HuH-7 (cell line): ENCODE measurements around the gene UBE2I.
A peak's percentile ranks its signal among the peaks of the same experiment; 100 is the strongest.
"Not testable (repeated sequence)": the region's sequence is repeated elsewhere in the genome, so short reads cannot be mapped to it uniquely, and the experiment has no call there.

Experiments used
- DNase-seq: peaks from one replicate; pipeline ENCODE4 v3.0.0; 2011; ENCODE audit warnings: low spot score

Gene UBE2I

DNA sequence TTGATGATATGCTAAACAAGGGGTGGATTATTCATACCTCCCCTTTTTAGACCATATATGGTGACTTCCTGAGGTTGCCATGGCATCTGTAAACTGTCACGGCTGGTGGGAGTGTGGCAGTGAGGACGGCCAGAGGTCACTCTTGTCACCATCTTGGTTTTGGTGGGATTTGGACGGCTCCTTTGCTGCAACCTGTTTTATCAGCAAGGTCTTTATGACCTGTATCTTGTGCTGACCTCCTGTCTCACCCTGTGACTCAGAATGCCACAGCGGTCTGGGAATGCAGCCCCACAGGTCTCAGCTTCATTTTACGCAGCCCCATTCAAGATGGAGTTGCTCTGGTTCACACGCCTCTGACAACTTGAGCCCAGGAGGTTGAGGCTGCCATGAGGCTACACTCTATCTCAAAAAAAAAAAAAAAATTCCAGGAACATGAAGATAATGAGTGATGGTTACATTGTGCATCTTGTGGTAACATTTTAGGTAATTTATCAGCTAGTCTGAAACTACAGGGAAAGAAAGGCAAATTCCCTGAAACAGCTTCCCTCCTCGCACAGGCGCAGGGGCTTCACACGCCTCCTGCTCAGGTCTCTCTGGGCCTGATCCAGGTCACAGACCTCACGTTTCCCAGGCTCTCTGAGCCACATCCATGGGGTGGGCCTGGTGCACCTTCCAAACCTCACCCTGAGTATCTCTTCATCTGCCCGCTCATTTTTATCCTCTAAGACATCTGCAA, 15.3 kb upstream of the UBE2I start:
- DNase-seq: no peak

DNA sequence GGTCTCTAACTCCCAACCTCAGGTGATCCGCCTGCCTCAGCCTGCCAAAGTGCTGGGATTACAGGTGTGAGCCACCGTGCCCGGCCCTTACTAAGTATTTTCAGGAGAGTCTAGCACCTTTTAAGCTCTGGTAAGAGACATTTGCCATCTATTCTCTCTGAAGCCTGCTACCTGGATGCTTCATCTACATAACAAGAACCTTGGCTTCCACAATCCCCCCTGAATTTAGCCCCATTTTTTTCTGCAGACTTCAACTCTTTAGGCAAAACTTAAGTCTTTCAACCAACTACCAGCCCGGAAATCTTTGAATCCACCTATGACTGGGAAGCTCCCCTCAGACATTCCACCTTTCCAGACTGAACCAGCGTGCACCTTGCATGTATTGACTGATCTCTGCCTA, 14.0 kb upstream of the UBE2I start:
- no peak for DNase-seq

DNA sequence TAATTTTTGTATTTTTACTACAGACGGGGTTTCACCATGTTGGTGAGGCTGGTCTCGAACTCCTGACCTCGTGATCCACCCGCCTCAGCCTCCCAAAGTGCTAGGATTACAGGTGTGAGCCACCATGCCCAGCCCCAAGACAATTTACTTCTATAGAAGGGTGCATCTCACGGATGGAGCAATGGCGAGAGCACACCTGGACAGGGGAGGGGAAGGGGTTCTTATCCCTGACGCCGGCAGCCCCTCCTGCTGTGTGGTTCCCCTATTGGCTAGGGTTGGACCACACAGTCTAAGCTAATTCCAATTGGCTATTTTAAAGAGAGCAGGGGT, 12.8 kb upstream of the UBE2I start:
- DNase-seq: not testable (repeated sequence)

DNA sequence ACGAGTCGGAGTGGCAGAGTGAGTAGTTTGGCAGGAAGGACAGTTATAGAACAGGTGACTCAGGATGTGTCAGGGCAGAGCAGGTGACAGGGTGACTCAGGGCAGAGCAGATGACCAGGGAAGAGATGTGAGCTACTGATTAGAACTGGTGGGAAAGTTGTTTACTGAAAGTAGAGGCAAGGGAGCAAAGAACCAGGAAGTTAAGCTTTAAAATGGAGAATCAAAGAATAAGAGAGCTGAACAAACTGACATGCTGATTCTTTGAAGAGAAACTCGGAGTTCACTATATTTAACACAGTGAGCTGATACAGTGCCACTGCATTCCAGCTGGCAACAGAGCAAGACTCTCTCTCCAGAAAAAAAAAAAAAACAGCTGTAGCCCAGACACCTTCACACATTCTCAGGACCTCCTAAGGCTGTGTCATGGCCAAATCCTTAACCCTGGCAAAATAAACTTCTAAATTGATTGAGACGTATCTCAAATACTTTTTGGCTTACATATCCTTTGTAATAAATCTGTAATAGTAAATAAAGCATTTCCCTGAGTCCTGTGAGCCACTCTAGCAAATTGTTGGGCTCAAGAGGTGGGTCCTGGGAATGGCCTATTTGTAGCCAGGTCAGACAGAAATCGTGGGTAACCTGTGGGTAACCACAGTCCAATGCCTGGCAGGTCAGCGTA, 12.3 kb upstream of the UBE2I start:
- no peak for DNase-seq

DNA sequence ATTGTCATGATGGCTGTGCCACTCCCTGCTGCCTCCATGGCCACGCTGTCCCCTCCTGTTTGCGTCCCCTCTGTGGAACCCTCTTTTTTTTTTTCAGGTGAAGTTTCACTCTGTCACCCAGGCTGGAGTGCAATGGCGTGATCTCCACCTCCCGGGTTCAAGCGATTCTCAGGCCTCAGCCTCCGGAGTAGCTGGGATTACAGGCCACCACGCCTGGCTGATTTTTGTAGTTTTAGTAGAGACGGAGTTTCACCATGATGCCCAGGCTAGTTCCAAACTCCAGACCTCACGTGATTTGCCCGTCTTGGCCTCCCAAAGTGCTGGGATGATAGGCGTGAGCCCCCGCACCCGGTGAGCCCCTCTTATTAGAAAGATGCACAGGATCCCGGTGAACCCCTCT, 11.0 kb upstream of the UBE2I start:
- DNase-seq: no peak

DNA sequence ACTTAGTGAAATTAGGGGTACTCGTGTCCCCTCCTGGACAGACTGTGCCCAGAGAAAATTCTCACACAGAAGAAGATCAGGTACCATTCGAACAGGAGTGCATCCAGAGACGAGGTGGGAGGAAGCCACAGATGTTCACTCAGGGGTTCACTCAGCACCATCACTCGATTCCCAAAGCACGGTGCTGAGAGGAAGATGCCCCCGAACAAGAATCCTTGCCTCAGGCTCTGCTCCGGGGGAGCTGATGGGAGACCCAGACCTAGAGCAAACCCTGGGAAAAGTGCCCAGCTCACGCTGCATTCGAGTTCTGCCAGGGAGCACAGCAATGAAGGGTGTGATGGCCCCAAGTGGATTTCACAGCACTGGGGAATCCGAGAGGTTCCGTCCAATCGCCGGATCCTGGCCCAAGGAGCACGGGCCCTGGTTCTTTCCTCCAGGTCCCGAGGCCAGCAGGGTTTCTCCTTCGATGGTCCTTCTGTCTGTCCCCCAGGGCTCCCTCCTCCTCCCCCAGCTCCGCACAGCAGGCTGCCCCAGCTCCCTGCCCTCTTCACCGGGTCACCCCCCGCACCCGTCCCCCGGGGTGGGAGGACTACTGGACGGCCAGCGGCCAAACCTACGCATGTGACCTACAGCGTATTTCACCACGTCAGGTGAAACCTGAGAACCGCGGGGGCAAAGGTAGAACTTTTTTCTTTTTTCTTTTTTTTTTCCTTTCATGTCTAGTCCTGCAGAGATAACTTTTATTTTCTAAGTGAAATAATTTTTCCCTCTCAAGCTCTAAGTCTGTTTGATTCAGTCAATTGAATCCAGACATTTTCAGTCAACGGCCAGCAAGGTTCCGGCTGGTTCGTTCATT, 10.2 kb upstream of the UBE2I start:
- DNase-seq: peak; percentile 74

DNA sequence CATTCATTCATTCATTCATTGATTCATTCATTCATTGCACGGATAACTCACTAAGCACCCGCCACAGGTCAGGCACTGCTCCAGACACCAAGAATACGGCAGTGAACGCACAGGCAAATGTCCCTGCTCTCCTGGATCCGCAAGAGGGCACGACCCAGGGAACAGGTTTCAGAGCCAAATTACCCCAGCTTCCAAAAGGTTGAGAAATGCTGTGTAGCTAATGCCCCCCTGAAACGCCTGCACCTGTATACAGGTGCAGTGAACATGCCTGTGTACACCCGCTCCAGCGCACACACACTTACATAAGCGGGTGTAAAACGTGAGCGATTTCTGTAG, 9.6 kb upstream of the UBE2I start:
- DNase-seq: no peak

DNA sequence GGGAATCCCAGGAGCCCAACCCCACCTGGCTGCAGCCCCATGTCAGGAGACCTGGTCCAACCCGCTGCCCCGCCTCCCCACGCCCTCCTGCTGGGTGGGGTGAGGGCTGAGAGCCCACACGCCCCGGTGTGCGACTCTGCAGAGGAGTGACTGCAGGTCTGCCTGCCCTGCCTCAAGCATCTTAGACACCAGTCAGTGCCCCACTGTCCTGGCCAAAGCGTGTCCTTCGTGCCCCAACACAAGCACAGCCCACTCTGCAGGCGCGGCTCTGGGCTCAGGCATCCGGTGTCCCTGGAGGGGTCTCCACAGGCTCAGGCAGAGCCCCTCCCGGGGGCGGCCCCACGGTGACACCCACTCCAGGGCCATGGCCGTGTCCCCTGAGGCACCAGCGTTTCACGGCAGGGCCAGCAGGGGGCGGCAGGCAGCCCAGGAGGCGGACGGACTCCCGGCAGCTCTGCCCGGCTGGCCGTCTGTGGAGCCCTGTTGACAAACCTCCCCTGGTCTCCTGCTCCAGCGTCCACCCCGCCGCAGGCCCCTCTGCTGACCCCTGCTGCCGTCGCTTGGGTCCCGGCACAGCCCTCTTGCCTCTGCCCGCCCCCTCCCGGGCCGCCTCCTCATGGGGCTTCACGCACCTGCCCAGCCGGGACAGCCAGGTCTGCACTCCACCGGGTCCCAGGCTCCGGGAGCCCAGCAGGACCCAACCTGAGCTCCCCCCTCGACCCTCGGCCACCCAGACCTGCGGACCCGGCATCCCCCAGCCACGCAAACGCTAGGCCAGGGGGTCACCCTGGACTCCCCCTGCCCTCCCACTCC, 8.6 kb upstream of the UBE2I start:
- peak; percentile 80 for DNase-seq

DNA sequence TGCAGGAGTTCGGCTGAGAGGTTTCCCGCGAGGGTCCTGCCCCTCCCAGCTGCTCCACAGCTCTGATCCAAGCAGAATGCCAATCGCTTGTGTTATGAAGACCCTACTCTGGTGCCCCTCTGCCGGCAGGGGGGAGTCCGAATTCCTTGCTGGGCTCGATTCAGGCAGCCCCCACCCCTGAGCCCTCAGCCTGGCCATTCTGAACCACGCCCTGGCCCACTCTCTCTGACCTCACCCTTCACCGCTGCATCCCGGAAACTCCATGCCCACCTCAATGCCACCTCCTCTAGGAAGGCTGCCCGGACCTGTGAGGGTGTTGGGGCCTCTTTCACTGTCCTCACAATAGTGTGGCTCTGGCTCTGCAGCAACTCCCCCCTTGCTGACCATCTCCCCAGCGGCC, 7.9 kb upstream of the UBE2I start:
- DNase-seq: no peak

DNA sequence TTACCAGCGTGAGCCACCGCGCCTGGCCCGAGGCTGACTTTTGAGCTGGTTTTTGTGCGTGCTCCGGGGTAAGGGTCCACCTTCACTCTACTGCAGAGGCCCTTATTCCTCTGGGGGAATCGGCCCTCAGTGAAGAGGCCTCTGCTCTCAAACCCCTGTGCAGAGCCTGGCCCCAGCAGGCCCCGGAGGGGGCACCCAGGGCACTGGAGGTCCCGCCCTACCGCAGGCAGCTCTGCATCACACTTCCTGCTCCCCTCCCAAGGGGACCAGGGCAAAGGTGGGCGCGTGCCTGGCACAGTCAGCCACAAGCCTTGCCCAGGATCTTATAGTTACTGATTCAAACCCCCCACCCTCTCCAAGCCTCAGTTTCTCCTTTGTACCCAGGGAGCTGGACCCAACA, 3.6 kb upstream of the UBE2I start:
- no peak for DNase-seq

DNA sequence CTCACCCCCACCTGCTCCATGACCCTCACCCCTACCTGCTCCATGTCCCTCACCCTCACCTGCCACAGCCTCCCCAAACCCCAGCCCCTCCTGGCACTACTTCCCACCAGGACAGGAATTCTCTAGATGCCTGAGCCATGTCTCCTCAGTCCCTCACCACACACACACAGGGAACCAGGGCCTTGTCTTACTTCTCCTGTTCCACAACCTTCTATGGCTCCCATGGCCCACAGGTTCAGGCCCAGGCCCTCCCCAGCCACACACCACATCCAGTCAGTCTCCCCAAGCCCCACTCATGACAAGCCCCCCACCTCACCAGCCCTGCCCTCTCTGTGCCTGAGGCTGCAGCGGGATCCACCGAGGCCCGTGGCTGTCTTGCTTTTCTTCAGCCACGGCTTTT, 3.1 kb upstream of the UBE2I start:
- no peak for DNase-seq

DNA sequence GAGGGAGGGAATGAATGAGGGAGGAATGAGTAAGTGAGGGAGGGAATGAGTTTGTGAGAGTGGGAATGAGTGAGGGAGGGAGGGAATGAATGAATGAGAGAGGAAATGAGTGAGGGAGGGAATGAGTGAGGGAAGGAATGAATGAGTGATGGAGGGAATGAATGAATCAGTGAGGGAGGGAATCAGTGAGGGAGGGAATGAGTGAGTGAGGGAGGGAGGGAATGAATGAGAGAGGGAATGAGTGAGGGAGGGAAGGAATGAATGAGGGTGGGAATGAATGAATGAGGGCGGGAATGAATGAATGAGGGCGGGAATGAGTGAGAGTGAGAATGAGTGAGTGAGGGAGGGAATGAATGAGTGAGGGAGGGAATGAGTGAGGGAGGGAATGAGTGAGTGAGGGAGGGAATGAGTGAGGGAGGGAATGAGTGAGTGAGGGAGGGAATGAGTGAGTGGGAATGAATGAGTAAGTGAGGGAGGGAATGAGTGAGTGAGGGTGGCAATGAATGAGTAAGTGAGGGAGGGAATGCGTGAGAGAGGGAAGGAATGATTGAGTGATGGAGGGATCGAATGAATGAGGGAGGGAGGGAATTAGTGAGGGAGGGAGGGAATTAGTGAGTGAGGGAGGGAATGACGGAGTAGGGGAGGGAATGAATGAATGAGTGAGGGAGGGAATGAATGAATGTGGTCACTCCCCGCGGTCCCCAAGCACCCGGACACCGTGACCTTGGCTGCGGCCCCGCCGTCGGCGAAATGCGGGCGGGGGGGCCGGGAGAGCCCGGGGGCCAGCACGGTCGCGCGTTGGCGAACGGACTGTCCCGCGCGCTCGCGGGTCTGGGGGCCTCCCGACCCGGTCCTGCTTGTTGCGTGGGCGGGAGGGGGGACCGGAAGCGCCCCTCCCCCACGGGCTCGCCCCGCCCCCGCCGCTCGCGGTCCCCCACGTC, 1.1 kb upstream of the UBE2I start:
- DNase-seq: peak; percentile 38

DNA sequence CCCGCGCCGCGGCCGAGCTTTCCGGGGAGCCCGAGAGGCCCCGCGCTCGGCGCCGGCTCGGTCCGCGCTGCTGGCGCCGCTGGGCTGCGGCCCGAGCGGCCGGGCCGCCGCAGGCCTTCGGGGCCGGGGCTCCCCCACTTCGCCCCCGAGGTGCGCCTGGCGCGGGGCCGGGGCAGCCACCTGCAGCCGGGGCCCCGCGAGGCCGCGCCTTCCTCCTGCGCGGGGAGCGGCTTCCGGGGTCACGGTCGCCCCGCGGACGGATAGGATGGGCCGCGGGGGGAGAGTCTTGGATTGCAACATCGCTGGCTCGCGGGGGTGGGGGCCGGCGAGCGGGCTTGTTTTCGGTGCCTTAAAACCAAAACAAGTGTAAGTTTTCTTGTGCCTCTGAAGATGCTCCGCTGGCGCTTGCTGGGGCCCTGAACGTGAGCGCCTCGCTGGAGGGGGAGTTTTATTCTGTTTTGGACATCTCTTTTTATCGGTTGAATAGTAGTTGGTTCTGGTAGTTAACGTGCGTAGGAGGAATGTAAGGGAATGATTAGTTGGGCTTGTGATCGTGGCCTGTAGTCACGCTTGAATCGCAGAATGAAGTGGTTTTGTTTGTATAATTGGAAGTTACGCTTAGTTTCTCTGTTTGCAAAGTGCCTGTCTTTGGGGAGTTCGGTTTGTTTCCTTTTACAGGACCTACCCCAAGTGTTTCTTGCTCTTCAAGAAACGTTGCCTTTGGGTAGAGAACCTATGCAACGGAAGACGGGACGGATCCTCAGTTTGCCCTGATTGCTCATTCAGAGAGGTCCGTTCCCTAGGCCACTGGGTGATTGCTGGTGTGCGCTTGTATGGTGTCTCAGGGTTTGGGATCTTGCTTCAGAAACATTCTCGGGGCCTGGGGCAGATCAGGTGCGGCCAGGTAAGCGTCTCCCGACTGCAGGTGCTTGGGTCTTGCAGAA, 724 bp downstream of the UBE2I start:
- no peak for DNase-seq

DNA sequence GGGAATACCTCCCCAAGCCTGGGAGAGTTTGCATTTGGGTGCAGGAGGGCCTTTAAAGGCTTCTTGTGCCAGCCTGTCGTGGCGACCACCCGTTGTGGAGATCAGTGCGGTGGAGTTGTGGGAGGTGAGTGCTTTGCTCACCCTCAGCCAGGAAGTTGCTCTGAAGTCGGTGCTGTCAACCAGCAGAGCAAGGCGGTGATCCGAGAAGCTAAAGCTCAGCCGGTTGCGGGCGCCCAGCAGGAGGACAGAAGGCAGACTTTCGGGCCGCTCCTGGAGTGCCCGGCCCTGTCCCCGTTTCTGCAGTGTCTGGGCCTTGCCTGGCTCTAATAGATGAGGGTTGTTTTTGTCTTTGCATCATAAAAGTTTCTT, 1.4 kb downstream of the UBE2I start:
- no peak for DNase-seq

DNA sequence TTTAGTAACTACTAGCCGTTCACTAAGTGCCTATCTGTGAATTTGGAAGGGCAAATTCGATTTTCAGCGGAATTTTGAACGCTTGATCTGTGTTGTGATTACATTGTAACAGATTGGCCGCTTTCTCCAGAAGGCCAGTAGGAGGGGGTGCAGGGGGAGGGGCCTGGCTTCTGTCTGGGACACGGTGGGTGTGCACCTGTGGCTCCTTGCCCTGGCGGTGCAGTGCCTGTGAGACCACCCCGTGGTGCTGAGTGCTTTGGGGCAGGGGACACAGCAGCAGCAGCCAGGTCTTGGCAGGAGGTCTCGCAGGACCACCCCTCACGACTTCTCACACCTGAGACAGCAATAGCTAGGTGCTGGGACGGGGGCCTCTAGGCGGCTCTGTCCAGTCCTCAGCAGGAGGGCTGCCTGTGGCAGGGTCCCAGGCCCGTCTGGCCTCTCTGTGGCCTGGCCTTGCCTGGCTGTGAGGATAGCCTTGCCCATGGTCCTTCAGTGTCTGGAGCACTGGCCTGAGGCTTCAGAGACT, 1.8 kb downstream of the UBE2I start:
- DNase-seq: no peak

DNA sequence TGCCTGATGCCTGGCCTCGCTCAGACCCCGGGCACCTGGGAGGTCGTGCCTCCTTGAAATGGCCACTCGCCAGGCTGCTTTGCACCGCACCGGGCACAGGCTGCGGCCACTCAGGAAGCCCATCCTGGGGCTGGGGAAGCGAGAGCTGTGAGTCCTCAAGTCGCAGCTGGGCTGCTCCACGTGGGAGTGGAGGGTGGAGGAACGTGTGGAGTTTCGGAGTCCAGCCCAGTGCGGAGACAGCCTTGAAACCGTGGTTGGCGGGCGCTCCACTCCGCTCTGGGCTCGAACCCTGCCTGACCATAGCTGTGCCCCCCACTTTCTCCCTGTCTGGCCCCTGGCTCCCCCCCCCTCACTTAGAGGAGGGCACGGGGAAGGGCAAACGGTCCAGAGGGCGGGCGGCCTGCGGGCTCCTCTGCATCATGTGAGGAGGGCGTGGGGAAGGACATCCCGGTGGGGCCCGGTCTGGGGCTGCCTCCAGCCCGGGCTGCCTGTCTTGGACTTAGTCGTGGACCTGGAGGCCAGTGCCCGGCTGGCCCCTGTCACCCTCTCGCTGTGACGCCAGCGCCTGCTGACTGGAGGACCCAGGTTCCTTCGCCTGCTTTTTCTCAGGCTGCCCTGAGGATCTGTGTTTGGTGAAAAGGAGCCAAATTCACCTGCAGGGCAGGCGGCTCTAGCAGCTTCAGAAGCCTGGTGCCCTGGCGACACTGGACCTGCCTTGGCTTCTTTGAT, 2.5 kb downstream of the UBE2I start:
- no peak for DNase-seq

DNA sequence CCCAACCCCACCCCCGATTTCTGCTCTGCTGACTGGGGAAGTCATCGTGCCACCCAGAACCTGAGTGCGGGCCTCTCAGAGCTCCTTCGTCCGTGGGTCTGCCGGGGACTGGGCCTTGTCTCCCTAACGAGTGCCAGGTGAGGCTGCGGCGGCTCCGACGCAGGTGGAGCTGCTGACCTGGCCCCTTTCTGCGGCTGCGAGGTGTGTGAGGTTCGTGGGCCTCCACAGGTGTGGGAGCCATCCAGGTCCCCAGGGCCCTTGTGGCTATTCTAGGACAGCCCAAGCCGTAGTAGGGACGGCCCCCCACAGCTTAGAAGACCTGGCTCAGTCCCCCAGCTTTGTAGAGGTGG, 3.0 kb downstream of the UBE2I start:
- DNase-seq: no peak

DNA sequence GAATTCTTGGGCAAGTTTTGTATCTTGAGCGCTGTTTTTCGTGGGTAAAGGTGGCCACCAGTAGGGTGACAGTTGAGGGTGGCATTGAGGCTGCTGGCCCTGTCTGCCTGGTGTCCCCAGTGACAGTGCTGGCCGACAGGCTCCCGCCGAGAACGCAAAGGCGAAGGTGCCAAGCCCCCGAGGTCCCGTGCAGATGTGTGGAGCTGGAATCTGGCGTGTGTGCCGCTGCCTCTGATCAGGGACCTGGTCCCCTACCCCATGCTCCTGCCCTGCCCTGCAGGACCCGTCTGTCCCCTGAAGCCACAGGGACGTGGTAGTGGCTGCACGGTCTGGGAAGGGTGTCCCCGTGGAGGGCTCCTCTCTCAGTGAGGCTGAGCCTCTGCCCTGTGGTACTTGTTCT, 3.5 kb downstream of the UBE2I start:
- DNase-seq: no peak

DNA sequence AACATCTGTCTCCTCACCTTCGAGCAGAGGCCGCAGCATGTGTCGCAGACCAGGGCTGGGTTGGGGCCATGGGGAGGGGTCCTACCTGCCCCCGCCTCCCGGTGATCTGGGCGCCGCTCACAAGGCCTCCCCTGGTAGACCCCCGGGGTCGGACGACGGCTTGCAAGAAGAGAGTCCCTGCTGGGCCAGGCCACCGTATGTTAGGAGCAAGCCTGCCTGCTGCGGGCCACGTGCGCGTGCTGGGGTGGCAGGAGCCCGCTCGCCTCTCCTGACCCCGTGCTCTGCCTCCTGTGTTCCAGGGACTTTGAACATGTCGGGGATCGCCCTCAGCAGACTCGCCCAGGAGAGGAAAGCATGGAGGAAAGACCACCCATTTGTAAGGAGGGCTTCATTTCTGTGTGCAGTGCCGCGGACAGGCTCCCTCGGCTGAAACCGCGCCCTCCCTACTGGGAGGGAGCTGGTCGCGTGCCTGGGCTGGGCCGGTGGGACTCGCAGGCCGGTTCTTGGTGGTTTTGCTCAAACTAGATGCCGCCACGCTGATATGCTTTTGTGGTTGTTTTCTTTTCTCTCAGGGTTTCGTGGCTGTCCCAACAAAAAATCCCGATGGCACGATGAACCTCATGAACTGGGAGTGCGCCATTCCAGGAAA, 4.4 kb downstream of the UBE2I start:
- DNase-seq: no peak
